Amniotic stem cell (primary cell): ENCODE data around the gene SLC39A11.

ENCODE experiments used
- DNase-seq: peaks from one replicate; lab custom pipeline; 2025; lab: John Stamatoyannopoulos, UW

The SLC39A11 gene

DNA sequence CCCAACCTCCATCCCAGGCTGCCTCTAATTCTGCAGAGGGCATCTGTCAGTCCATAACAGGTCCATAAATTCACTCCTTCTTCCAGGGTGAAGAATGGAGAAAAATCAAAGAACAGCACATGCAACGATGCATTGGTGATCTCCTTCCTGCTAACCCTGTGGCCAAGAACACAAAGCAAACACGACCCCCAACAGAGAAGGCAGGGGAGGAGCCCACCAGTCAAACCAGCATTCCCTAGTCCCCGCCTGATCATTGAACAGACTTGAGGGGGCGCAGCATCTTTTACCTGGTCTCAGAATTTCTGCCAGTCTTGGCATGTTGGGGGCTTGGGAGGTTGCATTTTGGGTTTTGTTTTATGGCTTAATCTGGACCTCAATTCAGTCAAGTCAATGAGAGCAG, 476.0 kb downstream of the SLC39A11 start:
- no peak for DNase-seq

- DNase-seq, result no peak
These were observed 476.9 kb downstream of the SLC39A11 start for GRCh38 chr17:72615627-72615991.

DNA sequence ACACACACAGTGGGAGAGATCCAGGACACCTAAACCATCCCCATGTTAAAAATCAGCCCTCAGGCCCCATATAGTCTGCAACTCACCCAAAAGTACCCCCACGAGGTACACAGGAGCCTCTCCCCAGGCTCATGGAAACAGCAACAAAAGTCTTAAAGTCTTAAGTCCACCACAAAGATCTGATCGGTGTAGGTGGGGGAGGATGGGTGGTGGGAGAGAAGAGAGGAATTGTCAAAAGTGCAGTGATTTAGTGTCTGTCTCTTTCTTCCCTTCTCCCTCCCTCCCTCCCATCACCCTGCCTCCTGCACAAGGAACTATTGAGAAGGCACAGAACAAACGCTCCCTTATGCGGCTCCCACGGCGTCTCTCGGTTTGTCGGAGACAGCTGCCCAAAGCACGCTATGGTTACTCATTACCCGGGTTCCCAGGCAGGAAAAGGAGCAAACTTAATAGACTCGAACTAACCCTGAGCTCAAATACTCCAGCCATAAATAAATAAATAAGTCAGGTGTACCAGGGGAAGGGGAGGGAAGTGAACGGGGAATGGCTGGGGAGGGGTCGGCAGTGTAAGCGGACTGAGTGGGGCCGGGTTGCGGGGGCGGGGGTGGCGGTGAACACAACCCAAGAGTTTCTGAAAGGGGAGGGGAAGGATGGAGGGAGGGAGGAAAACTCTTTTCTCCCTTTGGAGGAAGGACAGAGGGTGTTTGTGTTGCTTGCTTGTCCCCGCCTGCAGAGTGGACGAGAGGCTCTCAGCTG, 477.4 kb downstream of the SLC39A11 start:
- no peak for DNase-seq

- no peak for DNase-seq
These were observed 478.0 kb downstream of the SLC39A11 start for GRCh38 chr17:72614476-72614870.

GRCh38 chr17:72613806-72614292, 478.6 kb downstream of the SLC39A11 start:
- no peak for DNase-seq

GRCh38 chr17:72613396-72613795, 479.1 kb downstream of the SLC39A11 start:
- no peak for DNase-seq

DNA sequence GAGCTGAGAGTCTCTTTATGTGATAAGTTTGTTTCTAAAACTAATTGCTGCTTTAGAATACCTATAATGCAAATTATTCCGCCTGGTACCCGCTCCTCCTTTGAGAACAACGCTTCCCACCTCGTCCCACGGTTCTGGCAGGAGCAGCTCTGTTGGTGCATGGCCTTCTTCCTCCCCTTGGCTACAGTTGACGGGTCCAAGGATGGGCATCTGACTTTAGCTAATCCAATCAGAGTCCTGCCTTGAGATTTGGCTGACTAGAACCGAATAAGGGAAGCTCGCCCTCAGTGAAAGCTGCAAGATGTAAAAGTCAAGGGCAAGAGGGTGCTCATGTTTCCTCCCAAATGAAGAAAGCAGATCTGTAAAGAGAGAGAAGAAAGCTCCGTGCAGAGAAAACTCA, 481.3 kb downstream of the SLC39A11 start:
- no peak for DNase-seq

- DNase-seq, result no peak
These were observed 483.0 kb downstream of the SLC39A11 start for GRCh38 chr17:72609501-72609900.

DNA sequence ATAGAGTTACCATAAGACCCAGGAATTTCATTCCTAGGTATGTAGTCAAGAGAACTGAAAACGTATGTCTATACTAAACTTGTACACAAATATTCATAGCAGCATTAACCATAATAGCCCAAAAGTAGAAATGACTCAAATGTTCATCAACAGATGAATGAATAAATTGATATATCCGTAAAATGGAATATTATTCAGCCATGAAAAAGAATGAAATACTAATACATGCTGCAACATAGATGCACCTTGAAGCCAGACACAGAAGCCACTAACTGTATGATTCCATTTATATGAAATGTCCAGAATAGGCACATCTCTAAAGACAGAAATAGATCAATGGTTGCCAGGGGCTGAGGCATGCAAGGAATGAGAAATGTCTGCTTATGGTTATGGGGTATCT, 484.1 kb downstream of the SLC39A11 start:
- DNase-seq, result no peak

DNA sequence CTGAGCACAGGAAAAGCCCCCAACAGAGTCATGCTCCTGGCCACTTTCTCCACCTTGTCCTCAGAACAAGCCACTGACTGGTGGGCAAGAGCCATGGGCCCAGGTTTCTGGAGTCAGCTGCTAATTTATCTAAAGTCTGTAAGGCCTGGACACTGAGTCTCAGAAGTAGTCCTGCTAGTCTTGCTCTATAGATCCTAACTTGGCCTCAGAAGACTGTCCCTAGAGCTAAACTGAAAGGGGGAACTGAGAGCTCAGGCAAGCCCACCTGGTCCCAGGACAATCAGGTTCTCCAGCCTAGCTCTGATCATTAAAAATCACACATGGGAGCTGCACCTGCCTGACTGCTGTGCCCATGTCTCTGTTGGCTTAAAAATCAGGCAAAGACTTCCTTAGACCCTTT, 485.8 kb downstream of the SLC39A11 start:
- no peak for DNase-seq

DNA sequence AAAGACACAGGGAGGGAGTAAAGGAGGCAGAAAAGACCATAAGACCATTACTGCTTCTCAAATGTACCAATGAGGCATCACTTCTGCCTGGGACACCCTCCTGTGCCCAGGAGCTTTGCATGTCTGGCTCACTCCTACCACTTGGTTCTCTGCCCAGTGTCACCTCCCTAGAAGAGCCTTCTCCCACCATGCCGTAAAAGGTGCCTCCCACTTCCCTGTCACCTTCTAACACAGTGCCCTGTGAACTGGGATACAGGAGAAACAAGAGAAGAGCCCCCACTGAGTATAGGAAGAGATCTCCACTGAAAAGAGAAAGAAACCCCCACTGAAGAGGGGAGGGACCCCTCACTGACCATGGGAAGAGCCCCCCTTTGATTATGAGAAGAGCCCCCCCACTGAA, 486.9 kb downstream of the SLC39A11 start:
- no peak for DNase-seq

DNA sequence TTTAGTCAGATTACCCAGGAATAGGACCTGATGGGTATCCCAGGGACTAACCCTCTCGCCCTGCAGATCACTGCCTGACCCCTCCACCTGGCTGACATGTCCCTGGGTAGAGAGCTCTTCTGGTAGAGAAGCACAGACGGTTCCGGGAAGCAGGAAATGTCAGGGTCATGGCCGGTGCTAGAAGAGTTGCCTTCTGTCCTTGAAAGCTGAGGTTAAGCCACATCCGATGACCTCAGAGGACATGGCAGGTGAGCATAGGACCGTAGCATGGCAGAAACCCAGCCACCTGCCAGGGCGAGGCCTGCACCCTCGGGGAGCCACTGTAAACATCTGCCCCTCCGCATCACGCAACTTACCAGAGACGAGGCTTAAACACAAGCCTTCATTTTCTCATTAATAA, 488.0 kb downstream of the SLC39A11 start:
- no peak for DNase-seq

DNA sequence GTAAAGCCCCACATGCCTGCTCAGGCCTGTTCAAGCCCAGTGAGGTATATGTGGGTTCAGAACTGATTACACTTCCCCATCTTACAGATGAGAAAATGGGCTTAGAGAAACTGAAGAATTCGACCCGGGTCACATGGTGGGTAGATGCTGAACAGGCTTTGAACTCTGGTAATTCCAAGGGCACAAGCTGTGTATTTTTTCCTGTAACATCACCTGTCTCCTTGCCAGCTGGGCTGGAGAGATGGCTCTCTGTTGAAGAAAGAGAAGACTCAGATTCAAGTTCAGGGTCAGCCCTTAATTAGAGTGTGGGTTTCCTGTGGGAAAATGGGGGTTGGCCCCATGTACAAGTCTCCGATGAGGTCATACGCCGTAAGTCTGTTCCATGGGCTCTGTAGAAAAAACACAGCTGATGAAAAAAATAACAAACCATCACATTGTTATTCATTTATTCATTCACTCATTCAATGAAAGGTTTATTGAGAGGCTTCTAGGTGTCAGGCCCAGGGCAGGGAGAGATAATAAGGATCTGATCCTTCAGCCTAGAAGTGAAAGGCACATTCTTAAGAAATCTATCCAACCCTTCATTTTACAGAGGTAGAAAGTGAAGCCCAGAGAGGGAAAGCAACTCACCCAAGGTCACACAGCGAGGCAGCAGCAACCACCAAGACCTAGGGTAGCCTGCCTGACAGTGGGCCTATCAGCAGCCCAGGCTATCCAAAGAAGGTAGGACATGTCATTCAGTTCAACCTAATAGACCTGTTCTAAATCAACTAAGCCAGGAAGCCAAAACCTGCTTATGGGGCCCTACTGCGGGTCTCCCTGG, 488.9 kb downstream of the SLC39A11 start:
- DNase-seq, result no peak

GRCh38 chr17:72602517-72603419, 489.7 kb downstream of the SLC39A11 start:
- no peak for DNase-seq

DNA sequence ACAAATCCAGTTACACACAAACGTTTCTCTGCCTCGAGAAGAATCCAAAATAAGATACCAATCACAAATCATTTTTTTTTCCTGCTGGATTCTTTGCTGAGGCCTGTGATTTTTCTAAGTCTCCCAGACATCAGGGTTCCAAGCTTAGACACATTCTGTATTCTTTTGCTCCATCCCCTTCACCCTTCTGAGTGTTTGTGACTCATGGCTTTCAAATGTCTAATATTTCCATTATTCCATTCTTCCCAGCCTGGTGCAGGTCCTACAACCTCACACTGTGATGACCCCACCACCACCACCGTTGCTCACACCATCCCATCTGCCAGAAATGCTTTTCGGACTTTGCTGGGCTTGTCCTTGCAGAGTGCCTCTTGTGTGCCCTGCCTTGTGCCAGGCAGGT, 491.6 kb downstream of the SLC39A11 start:
- no peak for DNase-seq

DNA sequence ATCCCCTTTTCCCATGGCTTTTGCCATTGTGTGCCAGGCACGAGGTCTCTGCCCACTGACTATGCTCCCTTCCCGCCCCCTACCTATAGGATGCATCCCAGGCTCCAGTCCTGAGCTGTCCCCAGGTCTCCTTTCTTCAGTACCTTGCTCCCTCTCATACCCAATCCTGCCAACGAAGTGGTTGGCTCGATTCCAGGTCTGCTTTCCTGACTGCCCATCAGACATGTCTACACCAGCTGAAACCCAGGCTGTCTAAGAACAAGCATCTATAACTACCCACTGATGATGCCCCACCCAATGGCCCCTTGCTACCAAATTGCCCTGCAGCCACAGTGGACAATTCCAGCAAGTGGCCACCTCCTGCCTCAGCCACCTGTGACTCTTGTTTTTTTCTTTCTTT, 492.6 kb downstream of the SLC39A11 start:
- no peak for DNase-seq

DNA sequence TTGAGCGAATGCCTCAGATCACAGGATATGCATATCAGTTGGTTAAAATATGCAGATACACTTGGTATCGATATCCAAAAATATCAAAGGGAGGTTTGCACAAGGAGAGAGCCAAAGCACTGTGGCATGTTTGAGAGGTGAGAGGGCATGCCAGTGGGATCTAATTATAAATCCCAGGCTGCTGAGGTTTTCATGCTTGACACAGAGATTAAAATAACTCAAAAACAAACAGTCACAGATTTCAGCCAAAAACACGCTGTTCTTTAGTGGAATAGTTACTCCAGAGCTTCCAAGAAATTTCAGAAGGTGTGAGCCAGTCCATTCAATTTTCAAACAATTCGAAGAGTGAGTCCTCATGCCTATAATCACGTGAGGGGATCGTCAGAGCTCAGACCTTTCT, 493.8 kb downstream of the SLC39A11 start:
- no peak for DNase-seq

- no peak for DNase-seq
These were observed 495.0 kb downstream of the SLC39A11 start for GRCh38 chr17:72597354-72598087.
